Calu3 (cell line): ENCODE results near the gene PBX1. TPM values are rescaled to one million over a fixed set of nuclear protein-coding genes. Genes with fewer than 3 reads are reported as not detected.

ENCODE experiments used
- BruUV-seq: library from RNA; stranded (reverse); fragments of 400-500 nt; replicated peaks from 2 replicates; lab custom pipeline; 2021; lab: Mats Ljungman, UMichigan
- CTCF ChIA-PET: fragments of 300-600 bp; sonication (Branson Sonifier 250); formaldehyde crosslinking; loops from one replicate; lab custom pipeline; 2022; ENCODE audit warnings: antibody characterized with exemption; lab: Charles Lee
- DNase-seq: peaks from one replicate; pipeline ENCODE4 v3.0.0; 2022
- H3K27ac Mint-ChIP-seq: one replicate; pipeline ENCODE4 v1.8.0; 2022; ENCODE audit warnings: mixed read lengths; ENCODE audit not compliant: unreplicated experiment
- H3K27me3 Mint-ChIP-seq: one replicate; pipeline ENCODE4 v1.8.0; 2022; ENCODE audit warnings: mixed read lengths; ENCODE audit not compliant: unreplicated experiment
- H3K36me3 Mint-ChIP-seq: one replicate; pipeline ENCODE4 v1.8.0; 2022; ENCODE audit warnings: mild to moderate bottlenecking, moderate library complexity, mixed read lengths; ENCODE audit not compliant: insufficient read depth, unreplicated experiment
- H3K4me1 Mint-ChIP-seq: one replicate; pipeline ENCODE4 v1.8.0; 2022; ENCODE audit warnings: mild to moderate bottlenecking, low read depth, mixed read lengths; ENCODE audit not compliant: unreplicated experiment
- H3K4me3 Mint-ChIP-seq: one replicate; pipeline ENCODE4 v1.8.0; 2022; ENCODE audit warnings: mild to moderate bottlenecking, low read depth, moderate library complexity, mixed read lengths; ENCODE audit not compliant: unreplicated experiment
- H3K9me3 Mint-ChIP-seq: one replicate; pipeline ENCODE4 v1.8.0; 2022; ENCODE audit warnings: low read depth, mixed read lengths; ENCODE audit not compliant: unreplicated experiment
- CTCF ChIP-seq: fragments of 200-600 bp; IDR thresholded peaks from one replicate; pipeline ENCODE4 v1.8.0; 2022; ENCODE audit warnings: antibody characterized with exemption; ENCODE audit not compliant: unreplicated experiment
- intact Hi-C: fragments of 100-400 bp; cut with micrococcal nuclease; formaldehyde crosslinking; loops from one replicate; pipeline ENCODE4 v1.10.0; 2022; ENCODE audit not compliant: unreplicated experiment
- total RNA-seq: library from RNA; stranded (reverse); gene quantifications from 2 replicates; pipeline ENCODE4 v1.2.3, GENCODE V29; 2022

Gene PBX1
- total RNA-seq, 1 experiment from 2014 or later, result 22.5 TPM

GRCh38 chr1:164834641-164835040, 275.7 kb downstream of the PBX1 start:
- BruUV-seq, result no TSS peak
- Mint-ChIP-seq H3K36me3 (no peaks in the 10 kb centered on the region), H3K9me3 (no peaks in the 10 kb centered on the region), H3K4me1 (peaks cover 8% of the 10 kb centered on the region), H3K27me3 (no peaks in the 10 kb centered on the region), H3K27ac (no peak overlapping the region), H3K4me3 (no peak overlapping the region)
- CTCF ChIA-PET, result no interaction called here
- DNase-seq, result no peak
- TF ChIP-seq CTCF, result no peak
- intact Hi-C loops, result no loop called here

- intact Hi-C loops, result no loop called here
- no peak for DNase-seq
- Mint-ChIP-seq H3K36me3 (no peaks in the 10 kb centered on the region), H3K4me1 (no peaks in the 10 kb centered on the region), H3K27me3 (no peaks in the 10 kb centered on the region), H3K4me3 (no peak overlapping the region), H3K9me3 (no peaks in the 10 kb centered on the region), H3K27ac (no peak overlapping the region)
- CTCF ChIA-PET, result no interaction called here
- no peak for TF ChIP-seq CTCF
- BruUV-seq, result no TSS peak
These were observed 277.6 kb downstream of the PBX1 start for GRCh38 chr1:164836614-164837018.

GRCh38 chr1:164838786-164839185, 279.8 kb downstream of the PBX1 start:
- BruUV-seq, result no TSS peak
- Mint-ChIP-seq H3K27me3 (no peaks in the 10 kb centered on the region), H3K4me3 (no peak overlapping the region), H3K27ac (no peak overlapping the region), H3K4me1 (no peaks in the 10 kb centered on the region), H3K36me3 (no peaks in the 10 kb centered on the region), H3K9me3 (no peaks in the 10 kb centered on the region)
- intact Hi-C loops, result no loop called here
- no peak for DNase-seq
- TF ChIP-seq CTCF, result no peak
- CTCF ChIA-PET, result no interaction called here

- Mint-ChIP-seq H3K36me3 (no peaks in the 10 kb centered on the region), H3K4me1 (no peaks in the 10 kb centered on the region), H3K27me3 (no peaks in the 10 kb centered on the region), H3K4me3 (no peak overlapping the region), H3K9me3 (no peaks in the 10 kb centered on the region), H3K27ac (no peak overlapping the region)
- TF ChIP-seq CTCF, result no peak
- CTCF ChIA-PET, result interaction anchor here (0.7 kb wide), 1 partner anchor 1423 kb away, joined by 3 read pairs; no protein-coding TSS in a partner anchor
- BruUV-seq, result no TSS peak
- intact Hi-C loops, result loop anchor here (5.0 kb wide), 1 partner anchor 51 kb away; no protein-coding TSS in a partner anchor
- no peak for DNase-seq
These were observed 282.0 kb downstream of the PBX1 start for GRCh38 chr1:164840936-164841335.
